Activated CD8-positive, alpha-beta T cell treated with anti-CD3 and anti-CD28 coated beads for 36 hours (primary cell): Measurements from ENCODE around the gene TEX29. TPM values are rescaled to one million over a fixed set of nuclear protein-coding genes. Genes with fewer than 3 reads are reported as not detected.

Experiments used
- ATAC-seq: fragments of 200-7000 bp; cut with Tn5 transposase; one replicate; pipeline ENCODE4 v1.10.0; 2021; ENCODE audit warnings: mild to moderate bottlenecking, moderate library complexity
- CTCF ChIA-PET: fragments of 350-600 bp; sonication (Branson Sonifier 250); formaldehyde crosslinking; loops from one replicate; lab custom pipeline; 2021; ENCODE audit warnings: antibody characterized with exemption; lab: Charles Lee
- POLR2A ChIA-PET: fragments of 350-600 bp; sonication (Branson Sonifier 250); formaldehyde crosslinking; loops from one replicate; lab custom pipeline; 2021; ENCODE audit warnings: antibody characterized with exemption; lab: Charles Lee
- DNase-seq: peaks from one replicate; pipeline ENCODE4 v3.0.0-alpha.2; 2020
- H3K27ac Mint-ChIP-seq: one replicate; pipeline ENCODE4 v1.8.0; 2021; ENCODE audit warnings: mild to moderate bottlenecking, mixed read lengths
- H3K27me3 Mint-ChIP-seq: one replicate; pipeline ENCODE4 v1.8.0; 2021; ENCODE audit warnings: mixed read lengths
- H3K36me3 Mint-ChIP-seq: one replicate; pipeline ENCODE4 v1.8.0; 2021; ENCODE audit warnings: low read depth, mixed read lengths
- H3K4me1 Mint-ChIP-seq: one replicate; pipeline ENCODE4 v1.8.0; 2021; ENCODE audit warnings: low read depth, mixed read lengths
- H3K4me3 Mint-ChIP-seq: one replicate; pipeline ENCODE4 v1.8.0; 2021; ENCODE audit warnings: mild to moderate bottlenecking, moderate library complexity, mixed read lengths
- H3K9me3 Mint-ChIP-seq: one replicate; pipeline ENCODE4 v1.8.0; 2021; ENCODE audit warnings: mixed read lengths
- CTCF ChIP-seq: fragments of 200-600 bp; IDR thresholded peaks from one replicate; pipeline ENCODE4 v1.8.0; 2022; ENCODE audit warnings: antibody characterized with exemption, mild to moderate bottlenecking
- intact Hi-C: fragments of 100-400 bp; cut with micrococcal nuclease; formaldehyde crosslinking; loops from one replicate; pipeline ENCODE4 v1.10.0; 2022
- total RNA-seq, 2 experiments: library from RNA; stranded (reverse); gene quantifications; one replicate each; pipeline ENCODE4 v1.2.3, GENCODE V29; 2021

The TEX29 gene
- total RNA-seq, 2 experiments from 2014 or later, result 0.50 to 0.67 TPM

DNA sequence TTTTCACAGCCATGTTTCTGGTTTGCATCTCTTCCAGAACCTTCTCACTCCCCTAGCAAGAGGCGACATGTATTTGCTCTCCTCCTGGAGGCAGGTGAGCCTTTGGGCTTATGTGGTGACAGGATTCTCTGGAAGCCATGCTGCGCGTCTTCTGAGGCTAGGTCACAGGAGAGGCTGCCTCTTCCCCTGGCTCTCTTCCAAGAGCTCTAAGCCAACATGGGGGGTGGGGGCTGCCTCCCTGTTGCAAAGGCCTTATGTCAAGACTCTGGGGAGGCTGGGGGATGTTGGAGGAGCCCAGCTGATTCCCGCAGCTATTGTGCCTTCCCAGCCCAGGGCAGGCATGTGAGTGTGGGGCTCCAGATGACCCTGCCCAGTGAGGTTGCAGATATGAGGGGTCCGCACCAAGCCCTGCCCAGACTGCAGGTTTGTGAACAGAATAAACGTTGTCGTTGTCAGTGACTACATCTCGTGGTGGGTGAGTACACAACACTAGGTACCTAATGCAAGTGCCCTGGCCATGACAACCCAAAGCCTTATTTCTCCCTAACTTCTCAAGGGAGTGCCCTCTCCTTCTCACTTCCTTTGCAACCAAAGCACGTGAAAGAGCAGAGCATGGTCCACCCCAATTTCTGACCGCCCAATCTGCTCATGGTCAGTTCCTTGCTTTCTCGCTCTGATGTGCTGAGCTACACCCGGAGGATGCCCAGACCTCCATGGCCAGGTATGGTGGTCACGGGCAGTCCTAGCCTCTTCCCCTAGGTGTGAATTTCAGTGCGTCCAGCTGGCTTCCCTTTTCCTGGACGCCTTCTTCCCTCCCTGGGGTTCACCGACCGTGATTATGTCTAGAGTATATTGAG lies 44.9 kb downstream of the TEX29 start:
- DNase-seq, result no peak
- no peak for TF ChIP-seq CTCF
- Mint-ChIP-seq H3K27ac (no peak overlapping the region), H3K4me3 (no peak overlapping the region), H3K27me3 (no peaks in the 10 kb centered on the region), H3K4me1 (no peaks in the 10 kb centered on the region), H3K36me3 (no peaks in the 10 kb centered on the region), H3K9me3 (no peaks in the 10 kb centered on the region)
- CTCF ChIA-PET, result no interaction called here
- no peak for ATAC-seq
- intact Hi-C loops, result no loop called here
- POLR2A ChIA-PET, result no interaction called here

- ATAC-seq (no peak), DNase-seq (no peak)
- CTCF ChIA-PET, result no interaction called here
- intact Hi-C loops, result no loop called here
- H3K4me3 Mint-ChIP-seq, result no peak overlapping the region
- no peaks in the 10 kb centered on the region for H3K9me3 Mint-ChIP-seq
- no peaks in the 10 kb centered on the region for H3K4me1 Mint-ChIP-seq
- no peak for TF ChIP-seq CTCF
- POLR2A ChIA-PET, result no interaction called here
- no peaks in the 10 kb centered on the region for H3K27me3 Mint-ChIP-seq
- H3K36me3 Mint-ChIP-seq, result no peaks in the 10 kb centered on the region
- no peak overlapping the region for H3K27ac Mint-ChIP-seq
Measured at GRCh38 chr13:111367340-111367739, 46.9 kb downstream of the TEX29 start.

DNA sequence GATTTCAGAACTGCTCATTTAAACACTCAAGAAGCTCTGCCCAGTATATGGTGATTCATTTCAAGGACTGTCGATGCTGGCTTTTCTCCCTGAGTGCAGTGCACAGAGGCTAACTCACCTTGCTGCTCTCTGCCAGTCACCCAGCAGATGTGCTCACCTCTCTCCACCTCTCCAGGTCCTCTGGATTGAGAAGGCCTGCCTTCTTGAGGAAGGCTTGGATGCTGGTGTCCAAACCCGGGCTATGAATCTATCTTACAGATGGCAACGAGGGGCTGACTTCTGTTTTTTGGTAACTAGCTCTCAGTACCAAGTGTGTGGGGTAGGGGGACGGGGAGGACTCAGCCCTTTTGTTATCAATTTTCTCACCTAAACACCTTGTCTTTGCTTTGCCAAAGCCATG lies 47.6 kb downstream of the TEX29 start:
- no peak for TF ChIP-seq CTCF
- intact Hi-C loops, result no loop called here
- POLR2A ChIA-PET, result no interaction called here
- peaks cover 5% of the 10 kb centered on the region for H3K4me1 Mint-ChIP-seq
- no peak for DNase-seq
- ATAC-seq, result no peak
- no peak overlapping the region for H3K27ac Mint-ChIP-seq
- H3K4me3 Mint-ChIP-seq, result no peak overlapping the region
- H3K27me3 Mint-ChIP-seq, result no peaks in the 10 kb centered on the region
- CTCF ChIA-PET, result no interaction called here
- no peaks in the 10 kb centered on the region for H3K9me3 Mint-ChIP-seq
- no peaks in the 10 kb centered on the region for H3K36me3 Mint-ChIP-seq

DNA sequence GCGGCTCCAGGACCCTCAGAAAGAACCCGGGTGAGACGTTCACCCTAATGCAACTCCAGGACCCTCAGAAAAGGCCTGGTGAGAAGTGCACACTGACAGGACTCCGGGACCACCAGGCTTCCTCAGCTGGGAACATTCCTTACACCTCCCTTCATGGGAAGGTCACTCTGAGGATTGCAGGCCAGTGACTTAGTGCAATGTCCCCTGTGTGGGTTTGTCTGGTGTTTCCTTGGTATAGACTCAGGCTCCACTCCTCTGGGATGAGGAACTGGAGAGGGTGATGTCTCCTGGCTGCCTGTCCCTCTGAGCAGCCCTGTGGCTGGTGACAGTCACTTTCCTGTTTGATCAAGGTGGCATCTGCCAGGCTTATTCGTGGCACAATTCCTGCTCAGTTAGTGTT lies 49.7 kb downstream of the TEX29 start:
- POLR2A ChIA-PET, result no interaction called here
- no peak for DNase-seq
- H3K9me3 Mint-ChIP-seq, result no peaks in the 10 kb centered on the region
- intact Hi-C loops, result no loop called here
- no peaks in the 10 kb centered on the region for H3K36me3 Mint-ChIP-seq
- no peak for ATAC-seq
- H3K27ac Mint-ChIP-seq, result no peak overlapping the region
- no peak overlapping the region for H3K4me3 Mint-ChIP-seq
- no peak for TF ChIP-seq CTCF
- peaks cover 12% of the 10 kb centered on the region for H3K4me1 Mint-ChIP-seq
- CTCF ChIA-PET, result no interaction called here
- no peaks in the 10 kb centered on the region for H3K27me3 Mint-ChIP-seq
